Heart left ventricle (tissue), 16 donors: ENCODE measurements around the gene MTFMT. TPM values are rescaled to one million over a fixed set of nuclear protein-coding genes. Genes with fewer than 3 reads are reported as not detected.

Experiments
- ATAC-seq, 4 donors: fragments of 200-7000 bp; cut with Tn5 transposase; one replicate each; pipeline ENCODE4 v1.9.1; 2020 to 2022; ENCODE audit warnings: moderate library complexity in 4 of 4, mild to moderate bottlenecking in 3 of 4, moderate number of reproducible peaks in 1 of 4
- DNase-seq, 5 donors: peaks; one replicate each; pipeline ENCODE4 v3.0.0-alpha.2; 2020
- H3K27ac ChIP-seq, 12 donors: fragments of 200-600 bp; sonication (generic) in 4 of 12; one replicate each; pipeline versions ENCODE4 v1.5.0 to v1.8.0; 2016 to 2022; ENCODE audit warnings: mild to moderate bottlenecking in 2 of 12
- H3K27me3 ChIP-seq, 9 donors: fragments of 200-600 bp; sonication (generic) in 2 of 9; one replicate each; pipeline versions ENCODE4 v1.5.1 to v1.8.0; 2016 to 2022; ENCODE audit warnings: mild to moderate bottlenecking in 3 of 9
- H3K36me3 ChIP-seq, 9 donors: fragments of 200-600 bp; sonication (generic) in 2 of 9; one replicate each; pipeline versions ENCODE4 v1.5.0 to v1.8.0; 2018 to 2022; ENCODE audit warnings: mild to moderate bottlenecking in 2 of 9
- H3K4me1 ChIP-seq, 12 donors: fragments of 200-600 bp; sonication (generic) in 4 of 12; one replicate each; pipeline versions ENCODE4 v1.5.0 to v1.8.0; 2016 to 2022; ENCODE audit warnings: mild to moderate bottlenecking in 3 of 12
- H3K4me3 ChIP-seq, 12 donors: fragments of 200-600 bp; sonication (generic) in 4 of 12; one replicate each; pipeline versions ENCODE4 v1.5.0 to v1.8.0; 2017 to 2022; ENCODE audit warnings: mild to moderate bottlenecking in 9 of 12, moderate library complexity in 4 of 12
- H3K9me3 ChIP-seq, 12 donors: fragments of 200-600 bp; sonication (generic) in 4 of 12; one replicate each; pipeline versions ENCODE4 v1.5.0 to v1.8.0; 2016 to 2022; ENCODE audit warnings: mild to moderate bottlenecking in 1 of 12
- CTCF ChIP-seq, 12 donors: fragments of 200-600 bp; sonication (generic) in 4 of 12; IDR thresholded peaks; one replicate each; pipeline versions ENCODE4 v1.5.0 to v1.8.0; 2018 to 2022; ENCODE audit warnings: antibody characterized with exemption in 12 of 12, mild to moderate bottlenecking in 5 of 12
- POLR2A ChIP-seq, 2 donors: fragments of 450-650 bp; IDR thresholded peaks; one replicate each; pipeline ENCODE4 v1.6.1; 2017; ENCODE audit warnings: antibody characterized with exemption in 2 of 2, mild to moderate bottlenecking in 2 of 2, moderate library complexity in 2 of 2
- WGBS, 4 donors: extraction: QIAGEN DNeasy Blood & Tissue Kit in 2 of 4; methylation state at CpG; one replicate each; pipeline versions ENCODE4 v1.1.5 to v1.1.7; 2013 to 2018; 5-methylcytosine and 5-hydroxymethylcytosine counted together
- intact Hi-C, 10 donors: fragments of 100-400 bp; cut with DNase I; formaldehyde crosslinking; loops; one replicate each; pipeline versions ENCODE4 v1.11.1 to v1.14.2; 2022
- polyA plus RNA-seq, 2 donors: library from polyadenylated mRNA; stranded (reverse); fragments of 200-250 nt; gene quantifications; one replicate each; pipeline ENCODE4 v1.2.3, GENCODE V29; 2013
- total RNA-seq, 9 donors: library from RNA; depleted of rRNA in 2 of 9; stranded (reverse); fragments of >200 nt in 2 of 9; fragmentation: NEBNext Ultra II Directional in 3 of 9; extraction: Animal tissue kit (Norgen Biotek cat#: 25700) in 3 of 9; gene quantifications; one replicate each; pipeline versions ENCODE4 v1.1.0 to v1.2.4, GENCODE V29; 2016 to 2023
- donor health status: ischemic (EF 13 %, LVEDD 7.1; RV severe dilation, severe dysfunction).
- donor health status: healthy with polysubstance abuse.
- donor health status: DM: no; HTN: yes; CAD: no.
- donor health status: DM: no; HTN: no; CAD: no.
- donor health status: ischemic (EF 25% LVEDD 6.9; RV normal size, moderate dysfunction).
- donor health status: ischemic (EF 25% LVEDD 5.7; RV mildly dilated, moderate dysfunction).
- donor health status: healthy.
- donor health status: DM: yes; HTN: yes; CAD: no.
- donor health status: ischemic (EF 35%, LVEDD 5.7; RV mildly dilated, moderate dysfunction).
- donor health status: nonischemic (EF 11% LVEDD 7.7; RV severe dilation, severe dysfunction).
- donor health status: DM: yes; HTN: yes; CAD: no.
- donor health status: PGD.
- donor health status: ischemic (EF 29% LVEDD 5.4; RV normal size, mild dysfunction).
- donor health status: nonischemic (EF 23%, LVEDD 6.1; RV moderate dilation, normal function).

The MTFMT gene
- total and polyA plus RNA-seq, 11 donors = 6.0 to 41.0 (median 19.4) TPM

GRCh38 chr15:64961013-64961412 is 68.4 kb downstream of the MTFMT start:
- H3K9me3 ChIP-seq = no peaks in the 10 kb centered on the region
- ATAC-seq (no peak), DNase-seq (no peak)
- intact Hi-C loops = no loop called here
- H3K36me3 ChIP-seq = peaks cover 0 to 100% (median 96%) of the 10 kb centered on the region in 9 donors
- TF ChIP-seq CTCF (IDR thresholded peaks at IDR 0.05) = no peak
- no peak for TF ChIP-seq POLR2A (IDR thresholded peaks at IDR 0.05)
- H3K4me3 ChIP-seq = no peak overlapping the region
- 94 to 97% (median 96%) methylated on average over 5 of the region's 5 CpGs for WGBS, 4 donors
- no peaks in the 10 kb centered on the region for H3K4me1 ChIP-seq
- no peak overlapping the region for H3K27ac ChIP-seq
- no peaks in the 10 kb centered on the region for H3K27me3 ChIP-seq

GRCh38 chr15:64960153-64960552 is 69.3 kb downstream of the MTFMT start:
- WGBS, 4 donors = 95 to 100% (median 97%) methylated on average over 5 to 6 of the region's 6 CpGs
- no peak overlapping the region for H3K4me3 ChIP-seq
- intact Hi-C loops = no loop called here
- ATAC-seq = no peak
- H3K4me1 ChIP-seq = no peaks in the 10 kb centered on the region
- no peak overlapping the region for H3K27ac ChIP-seq
- H3K36me3 ChIP-seq = peaks cover 0 to 100% (median 97%) of the 10 kb centered on the region in 9 donors
- H3K9me3 ChIP-seq = no peaks in the 10 kb centered on the region
- H3K27me3 ChIP-seq = no peaks in the 10 kb centered on the region
- TF ChIP-seq POLR2A (IDR thresholded peaks at IDR 0.05) = no peak
- TF ChIP-seq CTCF (IDR thresholded peaks at IDR 0.05) = no peak
- DNase-seq = no peak

GRCh38 chr15:64959128-64959527 is 70.3 kb downstream of the MTFMT start:
- no peak overlapping the region for H3K27ac ChIP-seq
- TF ChIP-seq POLR2A (IDR thresholded peaks at IDR 0.05) (no peak), CTCF (IDR thresholded peaks at IDR 0.05) (no peak)
- DNase-seq = no peak
- no peak overlapping the region for H3K4me3 ChIP-seq
- H3K9me3 ChIP-seq = no peaks in the 10 kb centered on the region
- no peaks in the 10 kb centered on the region for H3K4me1 ChIP-seq
- no peaks in the 10 kb centered on the region for H3K27me3 ChIP-seq
- H3K36me3 ChIP-seq = peaks cover 0 to 93% (median 89%) of the 10 kb centered on the region in 9 donors
- WGBS, 4 donors = 96 to 97% (median 96%) methylated on average over 9 of the region's 9 CpGs
- ATAC-seq = no peak
- intact Hi-C loops = no loop called here

GRCh38 chr15:64954395-64954794 is 75.0 kb downstream of the MTFMT start:
- no peaks in the 10 kb centered on the region for H3K27me3 ChIP-seq
- H3K4me1 ChIP-seq = no peaks in the 10 kb centered on the region
- ATAC-seq (no peak), DNase-seq (no peak)
- TF ChIP-seq CTCF (IDR thresholded peaks at IDR 0.05) (no peak), POLR2A (IDR thresholded peaks at IDR 0.05) (no peak)
- H3K36me3 ChIP-seq = peaks cover 0 to 45% (median 42%) of the 10 kb centered on the region in 9 donors
- H3K4me3 ChIP-seq = no peak overlapping the region
- H3K27ac ChIP-seq = no peak overlapping the region
- no peaks in the 10 kb centered on the region for H3K9me3 ChIP-seq
- intact Hi-C loops = no loop called here
- WGBS, 4 donors = 53 to 91% (median 87%) methylated on average over 2 to 3 of the region's 3 CpGs
